T-helper 9 cell (primary cell): ENCODE measurements around the gene ROBO1.

Experiments used
- DNase-seq: peaks from one replicate; pipeline ENCODE4 v3.0.0-alpha.2; 2020

The ROBO1 gene

GRCh38 chr3:78863306-78864203 lies 904.2 kb downstream of the ROBO1 start:
- no peak for DNase-seq

GRCh38 chr3:78861156-78861555 lies 906.6 kb downstream of the ROBO1 start:
- DNase-seq, result no peak

- no peak for DNase-seq
Measured at GRCh38 chr3:78860567-78860966, 907.2 kb downstream of the ROBO1 start.

- no peak for DNase-seq
Measured at GRCh38 chr3:78858910-78859309, 908.9 kb downstream of the ROBO1 start.

- DNase-seq, result no peak
Measured at GRCh38 chr3:78858174-78858573, 909.6 kb downstream of the ROBO1 start.

- no peak for DNase-seq
Measured at GRCh38 chr3:78857494-78858111, 910.2 kb downstream of the ROBO1 start.

- DNase-seq, result no peak
Measured at GRCh38 chr3:78856164-78856563, 911.6 kb downstream of the ROBO1 start.

GRCh38 chr3:78855190-78855589 lies 912.6 kb downstream of the ROBO1 start:
- DNase-seq, result no peak

GRCh38 chr3:78848392-78849288 lies 919.2 kb downstream of the ROBO1 start:
- DNase-seq, result no peak

GRCh38 chr3:78847603-78848002 lies 920.2 kb downstream of the ROBO1 start:
- no peak for DNase-seq

- no peak for DNase-seq
Measured at GRCh38 chr3:78847203-78847602, 920.6 kb downstream of the ROBO1 start.

- no peak for DNase-seq
Measured at GRCh38 chr3:78846718-78847117, 921.1 kb downstream of the ROBO1 start.

GRCh38 chr3:78845605-78846004 lies 922.2 kb downstream of the ROBO1 start:
- no peak for DNase-seq

GRCh38 chr3:78844307-78844706 lies 923.5 kb downstream of the ROBO1 start:
- DNase-seq, result no peak

GRCh38 chr3:78839693-78840092 lies 928.1 kb downstream of the ROBO1 start:
- DNase-seq, result no peak

GRCh38 chr3:78838362-78838761 lies 929.4 kb downstream of the ROBO1 start:
- DNase-seq, result no peak

GRCh38 chr3:78834910-78835309 lies 932.9 kb downstream of the ROBO1 start:
- DNase-seq, result no peak

- no peak for DNase-seq
Measured at GRCh38 chr3:78832785-78833204, 935.0 kb downstream of the ROBO1 start.

- DNase-seq, result no peak
Measured at GRCh38 chr3:78831446-78831972, 936.3 kb downstream of the ROBO1 start.

- DNase-seq, result no peak
Measured at GRCh38 chr3:78830470-78830869, 937.3 kb downstream of the ROBO1 start.

- no peak for DNase-seq
Measured at GRCh38 chr3:78827618-78828017, 940.2 kb downstream of the ROBO1 start.

- no peak for DNase-seq
Measured at GRCh38 chr3:78825858-78826215, 942.0 kb downstream of the ROBO1 start.
